GM23338 (cell line): ENCODE measurements around the gene TRPC6. TPM values are rescaled to one million over a fixed set of nuclear protein-coding genes. Genes with fewer than 3 reads are reported as not detected.

Experiments
- ATAC-seq: fragments of 200-7000 bp; cut with Tn5 transposase; 3 replicates; pipeline ENCODE4 v1.9.1; 2020
- DNase-seq: peaks from one replicate; pipeline ENCODE4 v3.0.0-alpha.2; 2015; ENCODE audit warnings: low spot score
- H2AFZ ChIP-seq: fragments of 200-600 bp; sonication (generic); 2 replicates; pipeline ENCODE4 v1.8.0; 2016; ENCODE audit warnings: antibody characterized with exemption, mild to moderate bottlenecking, moderate library complexity
- H3F3A ChIP-seq: fragments of 200-600 bp; sonication (generic); replicated peaks from 2 replicates; pipeline ENCODE4 v1.8.0; 2017; ENCODE audit warnings: antibody characterized with exemption, mixed run types, low read depth
- H3K27ac ChIP-seq: fragments of 200-600 bp; sonication (generic); 2 replicates; pipeline ENCODE4 v1.6.1; 2016; ENCODE audit warnings: low read depth
- H3K27me3 ChIP-seq: fragments of 200-600 bp; sonication (generic); 2 replicates; pipeline ENCODE4 v1.8.0; 2016; ENCODE audit warnings: mild to moderate bottlenecking, mixed run types, moderate library complexity; ENCODE audit not compliant: insufficient read depth
- H3K36me3 ChIP-seq: fragments of 200-600 bp; sonication (generic); 2 replicates; pipeline ENCODE4 v1.8.0; 2016; ENCODE audit warnings: mild to moderate bottlenecking; ENCODE audit not compliant: insufficient read depth
- H3K4me1 ChIP-seq: fragments of 200-600 bp; sonication (generic); 2 replicates; pipeline ENCODE4 v1.8.0; 2016; ENCODE audit warnings: mild to moderate bottlenecking, moderate library complexity; ENCODE audit not compliant: insufficient read depth
- H3K4me2 ChIP-seq: fragments of 200-600 bp; sonication (generic); 2 replicates; pipeline ENCODE4 v1.7.1; 2017; ENCODE audit warnings: mixed run types
- H3K4me3 ChIP-seq: fragments of 200-600 bp; sonication (generic); 2 replicates; pipeline ENCODE4 v1.6.1; 2016; ENCODE audit warnings: mixed run types
- H3K79me2 ChIP-seq: fragments of 200-600 bp; sonication (generic); replicated peaks from 2 replicates; pipeline ENCODE4 v1.8.0; 2017; ENCODE audit warnings: mild to moderate bottlenecking; ENCODE audit not compliant: insufficient read depth
- H3K9me2 ChIP-seq: fragments of 200-600 bp; sonication (generic); 2 replicates; pipeline ENCODE4 v1.8.0; 2017; ENCODE audit not compliant: insufficient read depth
- H4K20me1 ChIP-seq: fragments of 200-600 bp; sonication (generic); replicated peaks from 2 replicates; pipeline ENCODE4 v1.8.0; 2017; ENCODE audit warnings: mild to moderate bottlenecking; ENCODE audit not compliant: insufficient read depth
- H3K27ac Mint-ChIP-seq: 2 replicates; pipeline ENCODE4 v1.8.0; 2020; ENCODE audit warnings: inconsistent platforms, mild to moderate bottlenecking, moderate library complexity, mixed read lengths
- H3K27me3 Mint-ChIP-seq: 3 replicates; pipeline ENCODE4 v1.8.0; 2022; ENCODE audit warnings: low read depth, mild to moderate bottlenecking, moderate library complexity, mixed read lengths, inconsistent platforms; ENCODE audit not compliant: insufficient read depth, poor library complexity
- H3K36me3 Mint-ChIP-seq: 3 replicates; pipeline ENCODE4 v1.8.0; 2021; ENCODE audit warnings: low read depth, mild to moderate bottlenecking, inconsistent platforms, moderate library complexity, mixed read lengths
- H3K4me1 Mint-ChIP-seq: 3 replicates; pipeline ENCODE4 v1.8.0; 2020; ENCODE audit warnings: mild to moderate bottlenecking, inconsistent platforms, mixed read lengths
- H3K4me3 Mint-ChIP-seq: 3 replicates; pipeline ENCODE4 v1.8.0; 2021; ENCODE audit warnings: moderate library complexity, mild to moderate bottlenecking, inconsistent platforms, mixed read lengths
- H3K9me3 Mint-ChIP-seq: 3 replicates; pipeline ENCODE4 v1.8.0; 2020; ENCODE audit warnings: moderate library complexity, mild to moderate bottlenecking, inconsistent platforms, mixed read lengths
- CREB1 ChIP-seq: fragments of 250-450 bp; sonication (Bioruptor Pico); IDR thresholded peaks from 2 replicates; pipeline ENCODE4 v1.5.0; 2020; ENCODE audit warnings: low read depth, mild to moderate bottlenecking, moderate library complexity
- ETS1 ChIP-seq: IDR thresholded peaks from 2 replicates; pipeline ENCODE4 v1.6.1; 2016; ENCODE audit warnings: antibody characterized with exemption
- EZH2 ChIP-seq: fragments of 200-600 bp; sonication (generic); IDR thresholded peaks from one replicate; pipeline ENCODE4 v1.8.0; 2017; ENCODE audit warnings: antibody characterized with exemption, mild to moderate bottlenecking, low read depth; ENCODE audit not compliant: unreplicated experiment
- EZH2phosphoT487 ChIP-seq: fragments of 200-600 bp; sonication (generic); IDR thresholded peaks from one replicate; pipeline ENCODE4 v1.8.1; 2018; ENCODE audit warnings: antibody characterized with exemption; ENCODE audit not compliant: unreplicated experiment
- JUNB ChIP-seq: IDR thresholded peaks from one replicate; pipeline ENCODE4 v1.6.1; 2016; ENCODE audit warnings: antibody characterized with exemption; ENCODE audit not compliant: unreplicated experiment
- NANOG ChIP-seq: IDR thresholded peaks from 2 replicates; pipeline ENCODE4 v1.6.1; 2016; ENCODE audit warnings: antibody characterized with exemption, borderline replicate concordance
- POLR2AphosphoS5 ChIP-seq: IDR thresholded peaks from 2 replicates; pipeline ENCODE4 v1.6.1; 2016; ENCODE audit warnings: antibody characterized with exemption, low read depth
- REST ChIP-seq: IDR thresholded peaks from one replicate; pipeline ENCODE4 v1.6.1; 2018; ENCODE audit warnings: antibody characterized with exemption; ENCODE audit not compliant: unreplicated experiment
- STAT1 ChIP-seq: IDR thresholded peaks from one replicate; pipeline ENCODE4 v1.6.1; 2016; ENCODE audit warnings: antibody characterized with exemption; ENCODE audit not compliant: unreplicated experiment
- ZNF114 ChIP-seq: fragments of 250-450 bp; sonication (Bioruptor Pico); IDR thresholded peaks from 2 replicates; pipeline ENCODE4 v1.5.0; 2020; ENCODE audit warnings: mild to moderate bottlenecking, moderate library complexity
- ZNF331 ChIP-seq: fragments of 250-450 bp; sonication (Bioruptor Pico); IDR thresholded peaks from 2 replicates; pipeline ENCODE4 v1.5.0; 2020; ENCODE audit warnings: low read depth, mild to moderate bottlenecking, moderate library complexity
- long read RNA-seq: library from polyadenylated mRNA; unstranded; transcript quantifications from one replicate; pipeline ENCODE4 v2.0.0, GENCODE V29; 2020; ENCODE audit not compliant: unreplicated experiment
- polyA plus RNA-seq: library from polyadenylated mRNA; unstranded; fragments of >200 nt; fragmentation: Nextera tagmentation; extraction: Ambion mirVana; gene quantifications from 2 replicates; pipeline ENCODE4 v1.2.1, GENCODE V29; 2016
- total RNA-seq: library from RNA; depleted of rRNA; stranded (reverse); fragments of >200 nt; shearing (Covaris generic); gene quantifications from 2 replicates; pipeline ENCODE4 v1.2.3, GENCODE V29; 2014; rRNA removed
- TF ChIP-seq, protein P1 (sequence below): fragments of 250-450 bp; sonication (Bioruptor Pico); IDR thresholded peaks from 2 replicates; pipeline ENCODE4 v1.5.0; 2020; ENCODE audit warnings: mild to moderate bottlenecking, moderate library complexity
- TF ChIP-seq, protein P2 (sequence below), 2 experiments: fragments of 200-600 bp in 1 of 2; sonication (generic) in 1 of 2; conservative IDR thresholded peaks; 2 replicates each; pipeline versions ENCODE4 v1.5.1 to v1.6.1; 2016 to 2017; ENCODE audit warnings: antibody characterized with exemption in 2 of 2, low read depth in 2 of 2, mild to moderate bottlenecking in 2 of 2, moderate library complexity in 1 of 2

TRPC6 gene
- total RNA-seq (0.47 and 4.4 TPM in 2 replicates), polyA plus RNA-seq (0.05 and 0.21 TPM in 2 replicates)
- long read RNA-seq, partial matches to known transcripts, result 1 of 1 reads
- long read RNA-seq, other reads (novel, unspliced or antisense), result 0 of 1 reads

DNA sequence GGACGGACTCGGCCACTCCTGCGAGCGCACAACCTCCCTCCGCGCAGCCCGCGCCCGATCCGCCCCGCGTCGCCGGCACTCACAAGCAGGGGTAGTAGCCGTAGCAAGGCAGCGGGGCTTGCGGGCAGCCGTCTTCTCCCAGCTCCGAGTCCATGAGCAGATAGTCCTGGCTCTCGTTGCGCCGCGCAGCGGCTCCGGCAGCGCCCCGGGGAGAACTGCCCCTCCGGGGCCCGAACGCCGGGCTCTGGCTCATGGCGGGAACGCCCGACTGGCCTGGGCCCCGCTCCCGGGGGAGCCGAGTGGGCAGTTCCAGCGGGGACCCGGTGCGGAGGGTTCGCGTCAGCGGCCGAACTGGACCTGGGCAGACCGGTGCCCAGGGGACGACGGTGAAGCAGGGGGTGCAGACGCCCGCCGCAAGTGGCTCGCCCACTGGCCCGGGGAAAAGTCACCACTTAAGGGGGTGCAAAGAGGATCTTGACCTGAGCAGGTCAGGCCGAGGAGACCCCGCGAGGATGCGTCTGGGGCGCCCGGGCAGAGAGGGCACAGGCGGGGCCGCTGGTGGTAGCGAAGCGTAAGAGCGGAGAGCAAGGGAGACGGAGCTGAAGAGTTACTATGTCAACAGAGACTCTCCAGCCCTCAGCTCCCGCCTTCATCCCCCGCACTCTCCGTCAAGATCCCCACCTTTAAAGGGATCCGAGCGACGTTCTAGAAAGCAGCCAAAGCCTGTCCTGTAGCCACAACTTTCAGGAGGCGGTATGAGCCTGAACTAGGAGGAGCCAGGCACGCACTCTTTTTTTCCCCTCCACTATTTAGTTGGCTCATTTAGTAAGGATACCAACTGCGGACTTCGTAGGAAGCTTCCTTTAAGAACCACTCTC is at the start of gene TRPC6:
Gene TRPC6, minus strand, starts transcription at position 757 of the 878 bp plus-strand sequence. Its CDS starts 504 bp downstream, at position 253.
- peak; percentile 88 for ATAC-seq
- H3K36me3 ChIP-seq, result no peaks in the 10 kb centered on the region
- Mint-ChIP-seq H3K4me3 (peak within 1 kb of the TSS; percentile 80), H3K36me3 (no peaks in the 10 kb centered on the region), H3K9me3 (0 out of 3 replicates have a peak, but pooled peaks cover 3% of the 10 kb centered on the region), H3K4me1 (peaks cover 8% of the 10 kb centered on the region; the same call in 2 of the 3 replicates), H3K27ac (no peak within 1 kb of the TSS), H3K27me3 (peaks cover 38% of the 10 kb centered on the region)
- peak within 1 kb of the TSS; percentile 92 for H3K4me2 ChIP-seq
- H4K20me1 ChIP-seq, result no peaks in the 10 kb centered on the region
- peak within 1 kb of the TSS; percentile 80 for H3K4me3 ChIP-seq
- DNase-seq, result peak; percentile 86
- H3F3A ChIP-seq, result no peaks in the 10 kb centered on the region
- H3K27me3 ChIP-seq, result peaks cover 53% of the 10 kb centered on the region
- H3K4me1 ChIP-seq, result peaks cover 6% of the 10 kb centered on the region
- no peaks in the 10 kb centered on the region for H3K79me2 ChIP-seq
- H3K9me2 ChIP-seq, result no peaks in the 10 kb centered on the region
- peak within 1 kb of the TSS; percentile 94 for H2AFZ ChIP-seq
- TF ChIP-seq, protein P1, sequence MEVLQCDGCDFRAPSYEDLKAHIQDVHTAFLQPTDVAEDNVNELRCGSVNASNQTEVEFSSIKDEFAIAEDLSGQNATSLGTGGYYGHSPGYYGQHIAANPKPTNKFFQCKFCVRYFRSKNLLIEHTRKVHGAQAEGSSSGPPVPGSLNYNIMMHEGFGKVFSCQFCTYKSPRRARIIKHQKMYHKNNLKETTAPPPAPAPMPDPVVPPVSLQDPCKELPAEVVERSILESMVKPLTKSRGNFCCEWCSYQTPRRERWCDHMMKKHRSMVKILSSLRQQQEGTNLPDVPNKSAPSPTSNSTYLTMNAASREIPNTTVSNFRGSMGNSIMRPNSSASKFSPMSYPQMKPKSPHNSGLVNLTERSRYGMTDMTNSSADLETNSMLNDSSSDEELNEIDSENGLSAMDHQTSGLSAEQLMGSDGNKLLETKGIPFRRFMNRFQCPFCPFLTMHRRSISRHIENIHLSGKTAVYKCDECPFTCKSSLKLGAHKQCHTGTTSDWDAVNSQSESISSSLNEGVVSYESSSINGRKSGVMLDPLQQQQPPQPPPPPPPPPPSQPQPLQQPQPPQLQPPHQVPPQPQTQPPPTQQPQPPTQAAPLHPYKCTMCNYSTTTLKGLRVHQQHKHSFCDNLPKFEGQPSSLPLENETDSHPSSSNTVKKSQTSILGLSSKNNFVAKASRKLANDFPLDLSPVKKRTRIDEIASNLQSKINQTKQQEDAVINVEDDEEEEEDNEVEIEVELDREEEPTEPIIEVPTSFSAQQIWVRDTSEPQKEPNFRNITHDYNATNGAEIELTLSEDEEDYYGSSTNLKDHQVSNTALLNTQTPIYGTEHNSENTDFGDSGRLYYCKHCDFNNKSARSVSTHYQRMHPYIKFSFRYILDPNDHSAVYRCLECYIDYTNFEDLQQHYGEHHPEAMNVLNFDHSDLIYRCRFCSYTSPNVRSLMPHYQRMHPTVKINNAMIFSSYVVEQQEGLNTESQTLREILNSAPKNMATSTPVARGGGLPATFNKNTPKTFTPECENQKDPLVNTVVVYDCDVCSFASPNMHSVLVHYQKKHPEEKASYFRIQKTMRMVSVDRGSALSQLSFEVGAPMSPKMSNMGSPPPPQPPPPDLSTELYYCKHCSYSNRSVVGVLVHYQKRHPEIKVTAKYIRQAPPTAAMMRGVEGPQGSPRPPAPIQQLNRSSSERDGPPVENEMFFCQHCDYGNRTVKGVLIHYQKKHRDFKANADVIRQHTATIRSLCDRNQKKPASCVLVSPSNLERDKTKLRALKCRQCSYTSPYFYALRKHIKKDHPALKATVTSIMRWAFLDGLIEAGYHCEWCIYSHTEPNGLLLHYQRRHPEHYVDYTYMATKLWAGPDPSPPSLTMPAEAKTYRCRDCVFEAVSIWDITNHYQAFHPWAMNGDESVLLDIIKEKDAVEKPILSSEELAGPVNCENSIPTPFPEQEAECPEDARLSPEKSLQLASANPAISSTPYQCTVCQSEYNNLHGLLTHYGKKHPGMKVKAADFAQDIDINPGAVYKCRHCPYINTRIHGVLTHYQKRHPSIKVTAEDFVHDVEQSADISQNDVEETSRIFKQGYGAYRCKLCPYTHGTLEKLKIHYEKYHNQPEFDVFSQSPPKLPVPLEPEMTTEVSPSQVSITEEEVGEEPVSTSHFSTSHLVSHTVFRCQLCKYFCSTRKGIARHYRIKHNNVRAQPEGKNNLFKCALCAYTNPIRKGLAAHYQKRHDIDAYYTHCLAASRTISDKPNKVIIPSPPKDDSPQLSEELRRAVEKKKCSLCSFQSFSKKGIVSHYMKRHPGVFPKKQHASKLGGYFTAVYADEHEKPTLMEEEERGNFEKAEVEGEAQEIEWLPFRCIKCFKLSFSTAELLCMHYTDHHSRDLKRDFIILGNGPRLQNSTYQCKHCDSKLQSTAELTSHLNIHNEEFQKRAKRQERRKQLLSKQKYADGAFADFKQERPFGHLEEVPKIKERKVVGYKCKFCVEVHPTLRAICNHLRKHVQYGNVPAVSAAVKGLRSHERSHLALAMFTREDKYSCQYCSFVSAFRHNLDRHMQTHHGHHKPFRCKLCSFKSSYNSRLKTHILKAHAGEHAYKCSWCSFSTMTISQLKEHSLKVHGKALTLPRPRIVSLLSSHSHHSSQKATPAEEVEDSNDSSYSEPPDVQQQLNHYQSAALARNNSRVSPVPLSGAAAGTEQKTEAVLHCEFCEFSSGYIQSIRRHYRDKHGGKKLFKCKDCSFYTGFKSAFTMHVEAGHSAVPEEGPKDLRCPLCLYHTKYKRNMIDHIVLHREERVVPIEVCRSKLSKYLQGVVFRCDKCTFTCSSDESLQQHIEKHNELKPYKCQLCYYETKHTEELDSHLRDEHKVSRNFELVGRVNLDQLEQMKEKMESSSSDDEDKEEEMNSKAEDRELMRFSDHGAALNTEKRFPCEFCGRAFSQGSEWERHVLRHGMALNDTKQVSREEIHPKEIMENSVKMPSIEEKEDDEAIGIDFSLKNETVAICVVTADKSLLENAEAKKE (CRISPR knock-in tag), result no peak
- no peak for TF ChIP-seq CREB1 (CRISPR knock-in tag)
- TF ChIP-seq REST, result no peak
- no peak for TF ChIP-seq EZH2phosphoT487
- no peak for TF ChIP-seq ETS1
- TF ChIP-seq STAT1, result no peak
- TF ChIP-seq POLR2AphosphoS5, result no peak
- no peak for TF ChIP-seq ZNF114
- TF ChIP-seq NANOG, result no peak
- no peak for TF ChIP-seq ZNF331 (CRISPR knock-in tag)
- no peak for TF ChIP-seq EZH2
- no peak for TF ChIP-seq JUNB
- TF ChIP-seq, protein P2, sequence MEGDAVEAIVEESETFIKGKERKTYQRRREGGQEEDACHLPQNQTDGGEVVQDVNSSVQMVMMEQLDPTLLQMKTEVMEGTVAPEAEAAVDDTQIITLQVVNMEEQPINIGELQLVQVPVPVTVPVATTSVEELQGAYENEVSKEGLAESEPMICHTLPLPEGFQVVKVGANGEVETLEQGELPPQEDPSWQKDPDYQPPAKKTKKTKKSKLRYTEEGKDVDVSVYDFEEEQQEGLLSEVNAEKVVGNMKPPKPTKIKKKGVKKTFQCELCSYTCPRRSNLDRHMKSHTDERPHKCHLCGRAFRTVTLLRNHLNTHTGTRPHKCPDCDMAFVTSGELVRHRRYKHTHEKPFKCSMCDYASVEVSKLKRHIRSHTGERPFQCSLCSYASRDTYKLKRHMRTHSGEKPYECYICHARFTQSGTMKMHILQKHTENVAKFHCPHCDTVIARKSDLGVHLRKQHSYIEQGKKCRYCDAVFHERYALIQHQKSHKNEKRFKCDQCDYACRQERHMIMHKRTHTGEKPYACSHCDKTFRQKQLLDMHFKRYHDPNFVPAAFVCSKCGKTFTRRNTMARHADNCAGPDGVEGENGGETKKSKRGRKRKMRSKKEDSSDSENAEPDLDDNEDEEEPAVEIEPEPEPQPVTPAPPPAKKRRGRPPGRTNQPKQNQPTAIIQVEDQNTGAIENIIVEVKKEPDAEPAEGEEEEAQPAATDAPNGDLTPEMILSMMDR (conservative IDR thresholded peaks at IDR 0.05; ENCODE audit: low read depth in 2 of 2), result no peak
- no peak within 1 kb of the TSS for H3K27ac ChIP-seq
